IgD-negative memory B cell (primary cell): Measurements from ENCODE around the gene HEYL. TPM values are rescaled to one million over a fixed set of nuclear protein-coding genes. Genes with fewer than 3 reads are reported as not detected.
A peak's percentile ranks its signal among the peaks of the same experiment; 100 is the strongest.

Experiments
- H3K27ac Mint-ChIP-seq, 3 donors: one replicate each; pipeline ENCODE4 v1.8.0; 2020 to 2022; ENCODE audit warnings: mild to moderate bottlenecking in 3 of 3, mixed read lengths in 3 of 3, moderate library complexity in 1 of 3
- H3K27me3 Mint-ChIP-seq: one replicate; pipeline ENCODE4 v1.8.0; 2021; ENCODE audit warnings: mixed read lengths
- H3K36me3 Mint-ChIP-seq: one replicate; pipeline ENCODE4 v1.8.0; 2020; ENCODE audit warnings: mild to moderate bottlenecking, mixed read lengths
- H3K4me1 Mint-ChIP-seq, 3 donors: one replicate each; pipeline ENCODE4 v1.8.0; 2020 to 2022; ENCODE audit warnings: mixed read lengths in 3 of 3, mild to moderate bottlenecking in 1 of 3
- H3K4me3 Mint-ChIP-seq, 4 donors: one replicate each; pipeline ENCODE4 v1.8.0; 2020 to 2022; ENCODE audit warnings: mild to moderate bottlenecking in 4 of 4, mixed read lengths in 4 of 4, moderate library complexity in 3 of 4
- H3K9me3 Mint-ChIP-seq, 3 donors: one replicate each; pipeline ENCODE4 v1.8.0; 2020 to 2021; ENCODE audit warnings: mixed read lengths in 3 of 3, mild to moderate bottlenecking in 1 of 3
- polyA plus RNA-seq: library from polyadenylated mRNA; unstranded; fragments of 300-500 nt; fragmentation: Illumina TruSeq; gene quantifications from one replicate; pipeline ENCODE4 v1.2.3, GENCODE V29; 2021

HEYL gene
- polyA plus RNA-seq, 1 donor from 2014 or later: not detected

DNA sequence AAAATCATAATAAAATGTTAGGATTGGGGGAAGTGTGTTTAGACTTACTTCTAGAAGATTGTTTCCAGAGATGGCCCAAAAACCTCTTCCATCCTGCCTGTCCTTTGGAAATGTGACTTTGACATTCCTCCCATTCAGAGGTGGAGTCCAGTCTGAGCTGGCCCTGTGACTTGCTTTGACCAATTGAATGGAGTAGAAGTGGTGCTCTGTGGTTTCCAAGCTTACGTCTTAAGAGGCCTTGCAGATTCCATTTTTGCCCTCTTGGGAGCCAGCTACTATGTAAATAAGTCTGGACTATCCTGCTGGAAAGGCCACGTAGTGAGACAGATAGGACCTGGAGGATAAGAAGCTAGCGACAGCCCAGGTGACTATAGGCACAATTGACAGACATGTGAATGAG lies 33.8 kb upstream of the HEYL start:
- H3K4me1 Mint-ChIP-seq: peaks cover 0 to 4% (median 0%) of the 10 kb centered on the region in 3 donors
- no peaks in the 10 kb centered on the region for H3K36me3 Mint-ChIP-seq
- H3K27me3 Mint-ChIP-seq: peaks cover 18% of the 10 kb centered on the region
- H3K27ac Mint-ChIP-seq: no peak overlapping the region
- peak overlapping the region in 1 of 4 donors; percentile 56 for H3K4me3 Mint-ChIP-seq
- no peaks in the 10 kb centered on the region for H3K9me3 Mint-ChIP-seq

DNA sequence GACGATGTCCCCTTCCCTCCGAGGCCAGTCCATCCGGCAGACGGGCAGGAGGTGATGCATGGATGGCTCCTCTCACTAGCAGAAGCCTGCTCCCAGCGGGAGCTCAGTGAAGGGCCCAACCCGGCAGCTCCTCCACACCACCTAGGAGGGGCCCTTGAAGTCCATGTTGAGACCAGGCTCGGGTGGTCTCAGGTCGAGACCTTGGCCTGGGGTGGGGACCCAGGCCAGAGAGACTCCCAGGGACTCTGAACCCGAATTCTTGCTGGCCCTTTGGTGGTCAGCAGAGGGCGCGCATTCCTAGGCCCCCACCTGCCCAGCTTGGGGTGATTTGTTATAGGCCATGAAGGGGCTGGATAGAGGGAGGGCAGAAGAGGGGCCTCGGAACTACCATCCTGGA lies 33.1 kb upstream of the HEYL start:
- Mint-ChIP-seq H3K27ac (no peak overlapping the region), H3K4me1 (peaks cover 0 to 4% (median 0%) of the 10 kb centered on the region in 3 donors), H3K27me3 (peaks cover 18% of the 10 kb centered on the region), H3K9me3 (no peaks in the 10 kb centered on the region), H3K4me3 (peak overlapping the region in 2 of 4 donors; percentile 65 to 76), H3K36me3 (no peaks in the 10 kb centered on the region)

DNA sequence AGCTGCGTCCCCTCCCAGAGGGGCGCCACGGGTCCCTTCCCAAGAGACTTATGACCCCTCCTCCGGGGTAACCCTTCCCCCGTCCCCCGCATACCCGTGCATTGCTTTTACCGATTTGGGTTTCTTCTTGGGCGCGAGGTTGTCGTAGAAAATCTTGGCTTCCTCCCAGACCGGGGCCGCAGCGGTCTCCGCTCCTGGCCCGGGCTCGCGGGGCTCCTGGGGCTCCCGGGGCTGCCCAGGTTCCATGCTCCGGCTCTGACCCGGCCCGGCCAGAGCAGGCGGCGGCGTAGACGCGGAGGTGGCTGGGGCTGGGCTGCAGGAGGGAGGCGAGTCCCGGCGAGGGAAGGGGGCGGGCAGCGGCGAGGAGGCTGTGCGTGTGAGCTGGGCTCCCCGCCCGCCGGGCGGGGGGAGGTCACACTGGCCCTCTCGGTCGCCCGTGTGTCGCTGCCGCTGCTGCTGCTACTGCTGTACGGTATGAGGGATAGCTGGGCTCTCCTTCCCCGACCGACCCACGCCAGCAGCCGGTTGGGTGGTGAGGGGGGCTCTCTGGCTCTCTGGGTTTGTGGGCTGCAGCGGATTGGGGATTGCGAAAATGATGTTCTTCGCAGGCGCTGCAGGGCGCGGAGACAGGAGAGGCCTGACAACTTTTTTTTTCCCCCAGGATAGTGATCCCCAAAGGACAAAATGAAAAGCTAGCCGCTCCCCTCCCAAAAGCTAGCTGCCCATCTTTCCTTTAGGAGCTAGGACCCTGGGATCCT lies 32.5 kb upstream of the HEYL start, which contains the start of gene NT5C1A:
NT5C1A (minus strand) TSS at position 315 of the 758 bp plus-strand sequence; CDS start at position 246, 69 bp downstream.
- H3K27ac Mint-ChIP-seq: no peak within 1 kb of the TSS
- no peaks in the 10 kb centered on the region for H3K36me3 Mint-ChIP-seq
- peaks cover 18% of the 10 kb centered on the region for H3K27me3 Mint-ChIP-seq

GRCh38 chr1:39671433-39671792 lies 32.0 kb upstream of the HEYL start:
- peak overlapping the region in 1 of 4 donors; percentile 63 for H3K4me3 Mint-ChIP-seq

More for the DNA sequence above, 32.5 kb upstream of the HEYL start, which contains the start of gene NT5C1A:
- Mint-ChIP-seq H3K9me3 (no peaks in the 10 kb centered on the region), H3K4me1 (peaks cover 0 to 4% (median 0%) of the 10 kb centered on the region in 3 donors), H3K4me3 (peak within 1 kb of the TSS in 3 of 4 donors; percentile 63 to 76 (median 65))

DNA sequence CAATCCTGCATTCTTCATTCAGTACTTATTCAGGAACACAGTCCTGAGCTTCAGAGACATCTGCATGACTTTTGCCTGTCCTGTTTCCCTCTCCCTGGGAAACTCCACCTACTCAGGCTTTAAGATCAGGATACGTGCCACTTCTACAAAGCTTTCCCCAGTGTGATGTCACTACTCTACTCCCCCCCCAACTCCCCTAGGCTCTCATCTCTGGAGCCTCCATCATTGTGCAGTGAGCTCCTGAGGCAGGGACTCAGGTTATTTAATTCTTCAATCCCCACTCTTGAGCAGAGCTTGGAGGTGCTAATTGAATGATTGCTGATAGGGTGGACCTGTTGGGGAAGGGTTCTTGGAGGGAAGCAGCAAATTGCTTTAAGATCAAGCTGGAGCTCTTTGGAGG lies 31.2 kb upstream of the HEYL start:
- peaks cover 0 to 4% (median 0%) of the 10 kb centered on the region in 3 donors for H3K4me1 Mint-ChIP-seq

More at GRCh38 chr1:39671433-39671792, 32.0 kb upstream of the HEYL start:
- H3K36me3 Mint-ChIP-seq: no peaks in the 10 kb centered on the region
- H3K4me1 Mint-ChIP-seq: peaks cover 0 to 4% (median 0%) of the 10 kb centered on the region in 3 donors
- H3K27me3 Mint-ChIP-seq: peaks cover 18% of the 10 kb centered on the region
- H3K27ac Mint-ChIP-seq: no peak overlapping the region
- no peaks in the 10 kb centered on the region for H3K9me3 Mint-ChIP-seq

DNA sequence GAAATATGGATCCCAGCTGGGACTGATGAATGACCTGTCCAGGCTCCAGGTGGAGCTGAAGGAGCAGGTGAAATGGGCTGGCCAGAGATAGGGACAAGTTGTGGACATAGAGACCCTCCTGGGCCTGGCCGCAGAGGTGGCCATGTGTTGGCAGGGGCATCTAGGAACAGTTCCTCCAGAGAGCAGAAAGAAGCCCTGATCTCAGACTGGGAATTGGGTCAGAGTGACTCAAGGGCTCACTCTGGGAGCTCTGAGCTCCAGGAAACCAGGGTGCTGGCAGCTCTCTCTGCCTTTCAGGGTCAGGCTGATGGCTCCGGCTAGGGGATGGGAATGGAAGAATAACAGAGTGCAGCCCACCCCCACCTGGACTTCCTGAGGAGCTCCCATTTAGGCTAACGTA lies 29.5 kb upstream of the HEYL start:
- Mint-ChIP-seq H3K9me3 (no peaks in the 10 kb centered on the region), H3K4me1 (peaks cover 0 to 2% (median 0%) of the 10 kb centered on the region in 3 donors), H3K27ac (no peak overlapping the region), H3K27me3 (peaks cover 16% of the 10 kb centered on the region), H3K4me3 (no peak overlapping the region), H3K36me3 (no peaks in the 10 kb centered on the region)

More for the DNA sequence above, 31.2 kb upstream of the HEYL start:
- H3K36me3 Mint-ChIP-seq: no peaks in the 10 kb centered on the region
- H3K4me3 Mint-ChIP-seq: peak overlapping the region in 2 of 4 donors; percentile 27 to 63
- H3K27ac Mint-ChIP-seq: no peak overlapping the region
- H3K9me3 Mint-ChIP-seq: no peaks in the 10 kb centered on the region
- H3K27me3 Mint-ChIP-seq: peaks cover 18% of the 10 kb centered on the region

DNA sequence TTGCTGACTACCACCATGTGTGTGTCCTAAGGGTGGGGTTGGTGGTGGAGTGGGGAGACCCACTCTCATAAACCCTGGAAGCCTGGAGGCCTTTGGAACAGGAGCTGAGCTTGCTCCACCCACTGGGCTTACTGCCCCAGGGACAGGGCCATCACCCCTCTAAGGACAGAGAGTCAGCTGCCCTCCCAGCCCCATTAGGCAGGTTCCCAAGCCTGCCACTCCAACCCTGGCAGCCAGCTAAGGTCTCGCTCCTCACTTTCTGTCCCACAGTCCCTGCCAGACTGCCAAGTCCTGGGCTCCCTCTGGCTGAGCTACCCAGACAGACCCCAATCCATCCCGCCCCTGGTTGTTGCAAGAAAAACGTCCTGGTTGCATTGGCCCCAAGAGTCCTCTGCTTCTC lies 28.7 kb upstream of the HEYL start:
- no peak overlapping the region for H3K4me3 Mint-ChIP-seq
- no peak overlapping the region for H3K27ac Mint-ChIP-seq
- H3K27me3 Mint-ChIP-seq: peaks cover 12% of the 10 kb centered on the region
- no peaks in the 10 kb centered on the region for H3K36me3 Mint-ChIP-seq
- H3K4me1 Mint-ChIP-seq: peaks cover 0 to 2% (median 0%) of the 10 kb centered on the region in 3 donors
- no peaks in the 10 kb centered on the region for H3K9me3 Mint-ChIP-seq

DNA sequence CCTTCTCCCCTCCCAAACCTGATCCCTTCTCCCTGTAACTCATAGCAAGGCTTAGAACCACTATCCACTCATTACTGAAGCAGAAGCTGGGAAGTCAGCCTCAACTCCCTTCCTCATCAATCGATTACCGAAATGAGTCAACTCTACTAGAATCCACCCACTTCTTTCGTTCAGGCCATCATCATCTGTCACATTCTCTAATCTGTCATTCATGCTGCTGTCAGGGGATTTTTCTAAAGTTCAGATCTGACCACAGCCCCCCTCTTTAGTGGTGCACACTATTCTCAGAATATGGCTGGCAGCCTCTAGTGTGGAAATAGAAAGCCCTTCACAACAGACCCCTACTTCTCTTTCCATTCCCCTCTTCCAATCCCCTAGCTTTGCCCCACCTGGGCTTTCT lies 27.3 kb upstream of the HEYL start:
- no peaks in the 10 kb centered on the region for H3K36me3 Mint-ChIP-seq
- H3K27me3 Mint-ChIP-seq: peaks cover 8% of the 10 kb centered on the region
- H3K27ac Mint-ChIP-seq: no peak overlapping the region
- no peaks in the 10 kb centered on the region for H3K9me3 Mint-ChIP-seq
- no peak overlapping the region for H3K4me3 Mint-ChIP-seq
- H3K4me1 Mint-ChIP-seq: peaks cover 0 to 2% (median 0%) of the 10 kb centered on the region in 3 donors

GRCh38 chr1:39663559-39663958 lies 24.1 kb upstream of the HEYL start:
- H3K4me1 Mint-ChIP-seq: no peaks in the 10 kb centered on the region
- no peak overlapping the region for H3K27ac Mint-ChIP-seq
- no peaks in the 10 kb centered on the region for H3K9me3 Mint-ChIP-seq
- H3K36me3 Mint-ChIP-seq: no peaks in the 10 kb centered on the region
- no peaks in the 10 kb centered on the region for H3K27me3 Mint-ChIP-seq
- H3K4me3 Mint-ChIP-seq: no peak overlapping the region

DNA sequence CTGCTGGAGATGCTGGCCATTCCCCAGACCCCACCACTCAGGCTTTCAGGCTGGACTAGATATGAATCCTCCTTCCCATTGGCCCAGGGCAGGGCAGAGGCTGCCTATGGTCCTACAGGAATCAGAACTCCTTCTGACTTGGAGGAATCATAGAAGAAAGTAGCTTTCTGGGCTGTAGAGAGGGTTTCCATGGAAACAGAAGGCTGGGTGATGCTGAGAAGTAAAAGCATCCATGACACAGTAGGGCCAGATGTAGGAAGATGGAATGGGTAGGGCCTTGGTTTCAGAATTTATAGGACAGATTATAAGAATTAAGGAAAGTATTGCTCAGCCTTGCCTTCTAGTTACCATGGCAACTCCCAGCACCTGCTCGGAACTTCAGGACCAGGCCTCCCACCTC lies 23.4 kb upstream of the HEYL start:
- H3K27me3 Mint-ChIP-seq: no peaks in the 10 kb centered on the region
- H3K27ac Mint-ChIP-seq: no peak overlapping the region
- H3K4me3 Mint-ChIP-seq: peak overlapping the region in 1 of 4 donors; percentile 39
- no peaks in the 10 kb centered on the region for H3K9me3 Mint-ChIP-seq
- H3K36me3 Mint-ChIP-seq: no peaks in the 10 kb centered on the region
- H3K4me1 Mint-ChIP-seq: peaks cover 0 to 2% (median 0%) of the 10 kb centered on the region in 3 donors

- H3K27ac Mint-ChIP-seq: no peak overlapping the region
- peaks cover 0 to 4% (median 0%) of the 10 kb centered on the region in 3 donors for H3K4me1 Mint-ChIP-seq
- no peaks in the 10 kb centered on the region for H3K27me3 Mint-ChIP-seq
- no peaks in the 10 kb centered on the region for H3K9me3 Mint-ChIP-seq
- no peak overlapping the region for H3K4me3 Mint-ChIP-seq
- no peaks in the 10 kb centered on the region for H3K36me3 Mint-ChIP-seq
Measured at GRCh38 chr1:39659538-39659937, 20.1 kb upstream of the HEYL start.

- Mint-ChIP-seq H3K4me1 (peaks cover 0 to 4% (median 0%) of the 10 kb centered on the region in 3 donors), H3K9me3 (no peaks in the 10 kb centered on the region), H3K36me3 (no peaks in the 10 kb centered on the region), H3K27ac (no peak overlapping the region), H3K27me3 (peaks cover under 1% of the 10 kb centered on the region), H3K4me3 (no peak overlapping the region)
Measured at GRCh38 chr1:39659110-39659509, 19.7 kb upstream of the HEYL start.

DNA sequence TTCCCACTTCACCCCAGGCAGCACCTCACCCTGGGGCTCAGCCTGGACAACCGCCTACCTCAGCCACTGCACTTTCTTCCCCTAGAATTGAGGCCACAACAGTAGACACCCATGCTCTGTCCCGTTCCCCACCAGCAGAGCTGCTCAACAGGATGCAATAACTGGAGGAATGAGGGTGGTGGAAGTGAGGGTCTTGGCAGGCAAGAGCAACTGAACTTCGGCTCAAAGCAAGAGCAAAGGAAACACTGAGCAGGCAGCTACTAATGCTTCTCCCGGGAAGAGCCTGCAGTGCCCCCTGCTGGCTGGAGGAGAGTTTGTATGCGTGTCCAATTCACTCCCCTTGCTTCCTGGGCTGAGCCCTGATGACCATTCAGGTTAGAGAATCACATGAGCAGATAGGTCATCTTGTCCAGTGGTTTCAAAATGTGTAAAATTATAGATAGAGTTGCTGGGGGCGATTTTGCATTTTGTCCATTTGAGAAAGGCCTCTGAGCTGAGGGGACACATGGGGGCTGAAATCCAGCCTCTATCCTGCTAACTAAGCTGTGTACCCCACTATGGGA lies 18.6 kb upstream of the HEYL start:
- H3K4me1 Mint-ChIP-seq: peaks cover 0 to 7% (median 5%) of the 10 kb centered on the region in 3 donors
- H3K36me3 Mint-ChIP-seq: no peaks in the 10 kb centered on the region
- H3K4me3 Mint-ChIP-seq: no peak overlapping the region
- peaks cover 7% of the 10 kb centered on the region for H3K27me3 Mint-ChIP-seq
- H3K27ac Mint-ChIP-seq: no peak overlapping the region
- H3K9me3 Mint-ChIP-seq: no peaks in the 10 kb centered on the region

DNA sequence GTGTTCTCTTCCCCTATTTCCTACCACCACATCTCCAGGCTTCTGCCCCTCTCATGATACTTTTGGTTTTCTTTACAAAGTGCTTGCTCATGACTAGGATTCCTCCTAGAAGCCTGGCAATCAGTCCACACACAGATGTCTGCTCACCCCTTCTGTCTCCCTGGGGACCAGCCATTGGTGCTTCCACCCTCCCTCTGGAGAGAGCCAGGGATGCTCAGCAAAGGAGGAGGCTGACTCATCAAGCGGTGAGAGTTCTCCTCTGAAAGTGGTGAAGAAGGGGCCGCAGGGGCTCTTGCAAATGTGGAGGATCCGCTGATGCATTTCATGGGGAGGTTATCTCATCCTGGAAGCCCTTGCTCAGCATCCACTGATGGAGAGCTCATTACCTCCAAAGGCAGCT lies 18.0 kb upstream of the HEYL start:
- H3K27me3 Mint-ChIP-seq: peaks cover 7% of the 10 kb centered on the region
- H3K4me1 Mint-ChIP-seq: peaks cover 0 to 7% (median 5%) of the 10 kb centered on the region in 3 donors
- no peaks in the 10 kb centered on the region for H3K36me3 Mint-ChIP-seq
- peak overlapping the region in 1 of 3 donors; percentile 24 for H3K27ac Mint-ChIP-seq
- H3K4me3 Mint-ChIP-seq: no peak overlapping the region
- H3K9me3 Mint-ChIP-seq: no peaks in the 10 kb centered on the region

DNA sequence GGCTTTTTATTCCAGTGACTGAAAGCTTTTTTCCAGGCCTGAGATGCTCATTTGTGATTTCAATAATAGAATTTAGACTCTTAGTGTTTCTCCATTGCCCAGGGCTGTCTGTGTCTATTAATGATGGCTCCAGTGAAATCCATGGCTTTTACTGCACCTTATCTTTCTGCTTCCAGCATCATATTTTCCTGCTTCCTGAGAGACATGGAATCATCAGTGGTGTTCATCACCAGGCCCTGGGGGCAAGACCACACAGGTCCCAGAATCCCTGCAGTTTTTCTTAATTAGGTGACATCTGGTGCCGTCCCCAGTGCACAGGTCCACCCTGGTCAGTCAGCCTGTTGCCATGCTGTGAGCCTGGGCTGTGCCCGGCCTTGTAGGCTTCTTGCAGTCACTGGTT lies 16.9 kb upstream of the HEYL start:
- Mint-ChIP-seq H3K27me3 (peaks cover 7% of the 10 kb centered on the region), H3K9me3 (no peaks in the 10 kb centered on the region), H3K4me1 (peaks cover 0 to 7% (median 5%) of the 10 kb centered on the region in 3 donors), H3K36me3 (no peaks in the 10 kb centered on the region), H3K4me3 (no peak overlapping the region), H3K27ac (no peak overlapping the region)
